Measurements from ENCODE around the gene SKOR2. TPM values are rescaled to one million over a fixed set of nuclear protein-coding genes. Genes with fewer than 3 reads are reported as not detected.

SKOR2 gene, protein sequence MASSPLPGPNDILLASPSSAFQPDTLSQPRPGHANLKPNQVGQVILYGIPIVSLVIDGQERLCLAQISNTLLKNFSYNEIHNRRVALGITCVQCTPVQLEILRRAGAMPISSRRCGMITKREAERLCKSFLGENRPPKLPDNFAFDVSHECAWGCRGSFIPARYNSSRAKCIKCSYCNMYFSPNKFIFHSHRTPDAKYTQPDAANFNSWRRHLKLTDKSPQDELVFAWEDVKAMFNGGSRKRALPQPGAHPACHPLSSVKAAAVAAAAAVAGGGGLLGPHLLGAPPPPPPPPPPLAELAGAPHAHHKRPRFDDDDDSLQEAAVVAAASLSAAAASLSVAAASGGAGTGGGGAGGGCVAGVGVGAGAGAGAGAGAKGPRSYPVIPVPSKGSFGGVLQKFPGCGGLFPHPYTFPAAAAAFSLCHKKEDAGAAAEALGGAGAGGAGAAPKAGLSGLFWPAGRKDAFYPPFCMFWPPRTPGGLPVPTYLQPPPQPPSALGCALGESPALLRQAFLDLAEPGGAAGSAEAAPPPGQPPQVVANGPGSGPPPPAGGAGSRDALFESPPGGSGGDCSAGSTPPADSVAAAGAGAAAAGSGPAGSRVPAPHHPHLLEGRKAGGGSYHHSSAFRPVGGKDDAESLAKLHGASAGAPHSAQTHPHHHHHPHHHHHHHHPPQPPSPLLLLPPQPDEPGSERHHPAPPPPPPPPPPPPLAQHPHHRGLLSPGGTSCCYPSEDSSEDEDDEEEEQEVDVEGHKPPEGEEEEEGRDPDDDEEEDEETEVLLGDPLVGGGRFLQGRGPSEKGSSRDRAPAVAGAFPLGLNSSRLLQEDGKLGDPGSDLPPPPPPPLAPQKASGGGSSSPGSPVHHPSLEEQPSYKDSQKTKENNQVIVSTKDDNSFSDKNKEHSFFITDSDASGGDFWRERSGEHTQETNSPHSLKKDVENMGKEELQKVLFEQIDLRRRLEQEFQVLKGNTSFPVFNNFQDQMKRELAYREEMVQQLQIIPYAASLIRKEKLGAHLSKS
- total RNA-seq: not detected

DNA sequence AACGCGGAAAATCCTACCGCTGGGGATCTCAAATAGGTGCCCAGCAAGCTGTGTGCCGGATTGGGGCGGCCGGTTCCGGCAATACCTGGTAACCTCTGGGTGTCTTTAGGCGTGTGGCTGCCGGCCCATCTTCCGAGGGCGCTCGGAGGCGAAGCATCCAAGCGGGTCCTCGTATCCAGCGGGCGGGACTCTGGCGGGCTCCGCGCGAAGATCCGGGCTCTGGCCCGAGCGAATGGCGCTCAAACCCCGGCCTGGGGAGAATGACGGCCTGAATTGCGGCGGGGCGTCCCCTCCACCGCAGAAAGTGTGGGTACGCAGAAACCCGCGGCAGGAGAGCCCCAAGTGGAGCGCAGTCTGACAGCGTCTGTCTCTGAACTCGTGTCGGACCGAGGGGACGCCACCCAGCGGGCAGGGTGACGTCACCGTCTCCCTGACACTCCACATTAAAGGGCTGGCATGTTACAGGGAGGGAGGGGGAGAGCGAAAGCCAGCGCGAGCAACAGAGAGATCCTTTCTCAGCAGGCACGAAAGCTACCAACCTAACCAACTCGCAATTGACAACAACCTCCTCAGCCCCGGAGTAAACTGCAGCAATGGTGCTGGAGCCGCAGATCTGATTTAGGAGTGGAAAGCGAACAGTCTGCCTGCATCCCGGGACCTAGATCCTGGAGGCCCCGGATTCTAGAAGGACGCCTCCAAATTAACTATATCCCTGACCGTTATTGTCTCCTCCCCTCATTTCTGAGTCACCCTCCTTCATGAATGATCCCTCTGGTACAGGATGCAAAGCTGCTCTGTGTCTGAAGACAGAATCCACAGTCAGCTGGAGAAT lies at the start of gene SKOR2:
TSS of gene SKOR2 (minus strand) at position 372 of the 832 bp plus-strand sequence. CDS start 2,477 bp downstream, outside the sequence.

DNA sequence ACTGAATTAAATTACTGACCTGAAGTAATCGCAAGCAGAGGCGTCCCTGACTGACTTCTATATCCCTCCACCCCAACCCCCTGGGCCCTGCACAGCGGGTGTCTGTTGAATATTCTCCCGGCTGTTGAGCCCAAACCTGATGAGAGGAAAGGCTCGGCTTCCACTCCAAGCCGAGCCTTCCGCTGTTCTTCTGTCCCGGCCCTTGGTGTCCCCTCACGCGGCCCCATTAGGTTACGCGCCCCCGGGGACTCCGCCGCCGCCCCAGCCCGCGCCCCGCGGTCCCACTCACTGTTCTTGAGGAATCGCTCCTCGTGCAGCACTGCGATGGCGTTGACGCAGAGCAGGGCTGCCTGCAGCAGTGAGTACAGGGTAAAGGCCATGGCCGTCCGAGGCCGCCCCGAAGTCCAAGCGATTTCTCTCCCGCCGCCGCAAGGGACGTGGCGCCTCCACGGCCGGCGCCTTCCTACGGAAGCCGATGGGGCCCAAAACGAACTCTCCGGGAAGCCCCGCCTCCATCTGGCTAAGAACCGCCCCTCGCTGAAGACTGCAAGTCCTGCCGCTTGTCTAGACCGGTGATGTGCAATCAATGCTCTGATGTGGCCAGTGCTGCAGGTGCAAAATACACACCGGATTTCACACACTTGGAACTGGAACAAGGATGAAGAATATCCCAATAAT lies 75.4 kb downstream of the SKOR2 start, which contains the start of gene IER3IP1:
TSS of gene IER3IP1 (minus strand) at position 467 of the 678 bp plus-strand sequence. CDS start at position 380, 87 bp downstream.

Other genes with a start within 250 kb of the SKOR2 start
- not detected for gene ELOA2, start 216.0 kb downstream of the SKOR2 start, total RNA-seq
- gene HDHD2, start 101.2 kb downstream of the SKOR2 start, total RNA-seq: 10 to 100 TPM; 40.9 to 44.7 TPM
- gene IER3IP1, start 75.3 kb downstream of the SKOR2 start, total RNA-seq: 1 to 10 TPM; 9.6 to 10.0 TPM

Data from activated naive CD4-positive, alpha-beta T cell treated with anti-CD3 and anti-CD28 coated beads, Interleukin-2, amount 10 ng/mL, durations not matched to agents 5 hours and 36 hours (primary cell).